K562 (cell line): Measurements from ENCODE around the gene UBXN11. TPM values are rescaled to one million over a fixed set of nuclear protein-coding genes. Genes with fewer than 3 reads are reported as not detected.

Experiments
- AFF4 ChIP-seq: sonication (generic); formaldehyde crosslinking; IDR thresholded peaks from 2 replicates; pipeline ENCODE4 v1.8.0; 2023; ENCODE audit warnings: mild to moderate bottlenecking, missing genetic modification reagents
- BCOR ChIP-seq: fragments of 450-650 bp; IDR thresholded peaks from 2 replicates; pipeline ENCODE4 v1.6.1; 2016
- ETV1 ChIP-seq: fragments of 450-650 bp; conservative IDR thresholded peaks from 2 replicates; pipeline ENCODE4 v1.6.1; 2016; ENCODE audit warnings: missing genetic modification characterization, control low read depth, low read depth, missing compliant biosample characterization
- FOXA3 ChIP-seq, 2 experiments: fragments of 450-650 bp in 1 of 2; sonication (generic) in 1 of 2; formaldehyde crosslinking; IDR thresholded peaks in 1 of 2; conservative IDR thresholded peaks in 1 of 2; 2 replicates each; pipeline versions ENCODE4 v1.4.0 to v1.8.0; 2020 to 2022; ENCODE audit warnings: mild to moderate bottlenecking in 2 of 2, missing genetic modification reagents in 1 of 2
- KDM1A ChIP-seq, 2 experiments: fragments of 450-650 bp; IDR thresholded peaks; 2 replicates each; pipeline ENCODE4 v1.6.1; 2016; ENCODE audit warnings: mild to moderate bottlenecking in 2 of 2
- MITF ChIP-seq: IDR thresholded peaks from 2 replicates; pipeline ENCODE4 v1.6.1; 2014; ENCODE audit warnings: antibody characterized with exemption
- POLR3A ChIP-seq: IDR thresholded peaks from 2 replicates; pipeline ENCODE4 v1.6.1; 2011; ENCODE audit warnings: borderline replicate concordance, mild to moderate bottlenecking, moderate library complexity; ENCODE audit not compliant: insufficient read length, insufficient read depth; ENCODE audit errors: extremely low read depth
- RERE ChIP-seq: sonication (generic); formaldehyde crosslinking; IDR thresholded peaks from 2 replicates; pipeline ENCODE4 v1.8.0; 2023; ENCODE audit warnings: missing genetic modification reagents, mild to moderate bottlenecking, borderline replicate concordance
- SMARCE1 ChIP-seq: fragments of 450-650 bp; IDR thresholded peaks from 2 replicates; pipeline ENCODE4 v1.7.1; 2016; ENCODE audit warnings: mild to moderate bottlenecking
- TAF15 ChIP-seq: fragments of 200-400 bp; formaldehyde crosslinking; IDR thresholded peaks from 2 replicates; pipeline ENCODE4 v1.6.1; 2017; ENCODE audit warnings: mild to moderate bottlenecking, low read depth, low read length, moderate library complexity
- ZFX ChIP-seq: sonication (generic); formaldehyde crosslinking; IDR thresholded peaks from 2 replicates; pipeline ENCODE4 v1.8.0; 2022; ENCODE audit warnings: mild to moderate bottlenecking, missing genetic modification reagents, moderate library complexity
- ZNF263 ChIP-seq: sonication (generic); formaldehyde crosslinking; IDR thresholded peaks from 2 replicates; pipeline ENCODE4 v1.8.0; 2022; ENCODE audit warnings: mild to moderate bottlenecking, missing genetic modification reagents, borderline replicate concordance
- polyA plus RNA-seq, 8 experiments: library from polyadenylated mRNA; depleted of rRNA in 4 of 8; stranded (reverse) in 5 of 8; unstranded in 3 of 8; fragments of >200 nt; fragmentation: Nextera tagmentation in 2 of 8; fragmentation: Illumina TruSeq in 1 of 8; extraction: Ambion mirVana in 2 of 8; extraction: Trizol in 1 of 8; gene quantifications; 2 replicates each; pipeline versions ENCODE4 v1.2.1 to v1.2.3, GENCODE V29; 2011 to 2014; ENCODE audit warnings: inconsistent platforms in 1 of 8, missing spikeins in 1 of 8
- total RNA-seq, 7 experiments: library from RNA; depleted of rRNA in 6 of 7; stranded (reverse); fragments of >200 nt in 6 of 7; fragmentation: Illumina TruSeq in 2 of 7; extraction: Trizol in 2 of 7; gene quantifications; 2 replicates each; pipeline versions ENCODE4 v1.2.1 to v1.2.3, GENCODE V29; 2011 to 2021; ENCODE audit warnings: low replicate concordance in 1 of 7

Gene UBXN11
- total and polyA plus RNA-seq, 9 of the 15 experiments (the other 6 are each of a cell fraction or from before 2014, with no cell fraction given), result 0.48 to 34.3 (median 11.3) TPM

- TF ChIP-seq MITF (no peak), SMARCE1 (no peak), KDM1A (IDR thresholded peaks at IDR 0.05) (peak; percentile 44 to 58; a peak in 3 of 4 replicates), POLR3A (no peak), BCOR (peak; percentile 75; the same call in 1 of the 2 replicates), TAF15 (no peak), AFF4 (CRISPR knock-in tag) (no peak), RERE (CRISPR knock-in tag) (no peak), ZNF263 (CRISPR knock-in tag) (no peak), ZFX (peak; percentile 29), FOXA3 (CRISPR knock-in tag; conservative IDR thresholded peaks at IDR 0.05 in 1 of 2, IDR thresholded peaks at IDR 0.05 in 1 of 2) (0 out of 4 replicates have a peak, but pooled peaks of 1 of the 2 experiments have one; percentile 30), ETV1 (no peak)
- TF ChIP-seq, all 486 proteins: peak for 7
Observed at GRCh38 chr1:26315874-26316850, 9.7 kb upstream of the UBXN11 start (continued).
